ENCODE results near the gene PNLDC1.

- TF ChIP-seq CTCF (IDR thresholded peaks at IDR 0.05) (no peak), POLR2A (IDR thresholded peaks at IDR 0.05) (no peak)
Observed at GRCh38 chr6:159853754-159854153, 53.7 kb downstream of the PNLDC1 start.

Measured in vagina (tissue), 2 donors.